IMR-90 (cell line): ENCODE measurements around the gene PPP1R12B. TPM values are rescaled to one million over a fixed set of nuclear protein-coding genes. Genes with fewer than 3 reads are reported as not detected.

Experiments
- ATAC-seq: fragments of 200-7000 bp; cut with Tn5 transposase; 2 replicates; pipeline ENCODE4 v1.9.1; 2020; ENCODE audit warnings: low read depth, mild to moderate bottlenecking, moderate library complexity
- BruUV-seq: library from RNA; stranded (reverse); fragments of 400-500 nt; replicated peaks from 2 replicates; lab custom pipeline; 2021; lab: Mats Ljungman, UMichigan
- CTCF ChIA-PET: fragments of 300-600 bp; formaldehyde crosslinking; extraction: SDS; loops from one replicate; lab custom pipeline; 2021; ENCODE audit warnings: antibody characterized with exemption; lab: Yijun Ruan, JAX
- POLR2A ChIA-PET: fragments of 300-600 bp; sonication (Branson Sonifier 250); formaldehyde crosslinking; loops from one replicate; lab custom pipeline; 2022; ENCODE audit warnings: antibody characterized with exemption; ENCODE audit not compliant: unreplicated experiment; lab: Charles Lee
- DNase-seq: peaks from one replicate; pipeline ENCODE4 v3.0.0; 2013
- H2AFZ ChIP-seq: replicated peaks from 2 replicates; pipeline ENCODE3; 2013; ENCODE audit warnings: low read length, mild to moderate bottlenecking; ENCODE audit not compliant: poor library complexity
- H2AK5ac ChIP-seq: 2 replicates; pipeline ENCODE4 v1.6.1; 2013; ENCODE audit warnings: low read depth, low read length, inconsistent platforms
- H2AK9ac ChIP-seq: replicated peaks from 2 replicates; pipeline ENCODE3; 2013; ENCODE audit warnings: mild to moderate bottlenecking, low read depth, low read length, moderate library complexity; ENCODE audit not compliant: poor library complexity
- H2BK120ac ChIP-seq: 2 replicates; pipeline ENCODE4 v1.6.1; 2013; ENCODE audit warnings: low read depth, low read length, inconsistent platforms
- H2BK15ac ChIP-seq: 3 replicates; pipeline ENCODE4 v1.6.1; 2013; ENCODE audit warnings: low read depth, low read length, inconsistent platforms
- H2BK20ac ChIP-seq: 2 replicates; pipeline ENCODE4 v1.6.1; 2013; ENCODE audit warnings: low read depth, mild to moderate bottlenecking, inconsistent platforms, low read length, moderate library complexity
- H2BK5ac ChIP-seq: 2 replicates; pipeline ENCODE4 v1.6.1; 2013; ENCODE audit warnings: mild to moderate bottlenecking, low read depth, low read length, inconsistent platforms; ENCODE audit not compliant: poor library complexity, severe bottlenecking
- H3K14ac ChIP-seq: replicated peaks from 2 replicates; pipeline ENCODE4 v1.6.1; 2013; ENCODE audit warnings: low read depth, low read length, inconsistent platforms
- H3K18ac ChIP-seq: 2 replicates; pipeline ENCODE4 v1.6.1; 2013; ENCODE audit warnings: low read depth, low read length, control low read depth
- H3K23ac ChIP-seq: 2 replicates; pipeline ENCODE4 v1.6.1; 2013; ENCODE audit warnings: low read depth, low read length, inconsistent platforms
- H3K27ac ChIP-seq: 2 replicates; pipeline ENCODE4 v1.5.1; 2013; ENCODE audit warnings: mild to moderate bottlenecking, control low read depth, low read length; ENCODE audit not compliant: insufficient read depth
- H3K27me3 ChIP-seq: 2 replicates; pipeline ENCODE4 v1.6.1; 2013; ENCODE audit warnings: low read length; ENCODE audit not compliant: control insufficient read depth, insufficient read depth
- H3K36me3 ChIP-seq: 2 replicates; pipeline ENCODE4 v1.6.1; 2013; ENCODE audit warnings: low read length, mixed read lengths; ENCODE audit not compliant: control insufficient read depth, insufficient read depth
- H3K4ac ChIP-seq: 2 replicates; pipeline ENCODE4 v1.6.1; 2013; ENCODE audit warnings: low read depth, low read length, inconsistent platforms
- H3K4me1 ChIP-seq: 2 replicates; pipeline ENCODE4 v1.6.1; 2013; ENCODE audit warnings: low read length, mixed read lengths; ENCODE audit not compliant: control insufficient read depth, insufficient read depth
- H3K4me2 ChIP-seq: 2 replicates; pipeline ENCODE4 v1.6.1; 2013; ENCODE audit warnings: low read depth, mild to moderate bottlenecking, control low read depth, low read length, moderate library complexity
- H3K4me3 ChIP-seq: 2 replicates; pipeline ENCODE4 v1.5.1; 2013; ENCODE audit warnings: low read depth, mild to moderate bottlenecking, control low read depth, low read length, moderate library complexity; ENCODE audit not compliant: insufficient read depth
- H3K56ac ChIP-seq: 2 replicates; pipeline ENCODE4 v1.6.1; 2013; ENCODE audit warnings: low read length, inconsistent platforms; ENCODE audit not compliant: insufficient read depth; ENCODE audit errors: extremely low read depth
- H3K79me1 ChIP-seq, 2 experiments: 2 replicates each; pipeline ENCODE4 v1.6.1; 2013; ENCODE audit warnings: low read length in 2 of 2, inconsistent platforms in 1 of 2, low read depth in 1 of 2
- H3K9ac ChIP-seq: 2 replicates; pipeline ENCODE4 v1.6.1; 2013; ENCODE audit warnings: low read depth, low read length, control low read depth
- H3K9me1 ChIP-seq: 2 replicates; pipeline ENCODE4 v1.6.1; 2013; ENCODE audit warnings: low read length, inconsistent platforms; ENCODE audit not compliant: insufficient read depth
- H3K9me3 ChIP-seq: 2 replicates; pipeline ENCODE4 v1.6.1; 2013; ENCODE audit warnings: low read length; ENCODE audit not compliant: control insufficient read depth, insufficient read depth
- H4K20me1 ChIP-seq: 2 replicates; pipeline ENCODE4 v1.6.1; 2013; ENCODE audit warnings: low read length, inconsistent platforms; ENCODE audit not compliant: insufficient read depth
- H4K5ac ChIP-seq: 2 replicates; pipeline ENCODE4 v1.6.1; 2013; ENCODE audit warnings: mild to moderate bottlenecking, low read depth, low read length, control low read depth
- H4K8ac ChIP-seq, 2 experiments: 2 replicates each; pipeline ENCODE4 v1.6.1; 2013; ENCODE audit warnings: low read depth in 2 of 2, low read length in 2 of 2, control low read depth in 1 of 2, inconsistent platforms in 1 of 2
- H4K91ac ChIP-seq: 2 replicates; pipeline ENCODE4 v1.6.1; 2013; ENCODE audit warnings: low read depth, low read length, inconsistent platforms; ENCODE audit not compliant: insufficient read depth
- CEBPB ChIP-seq: IDR thresholded peaks from 2 replicates; pipeline ENCODE4 v1.6.1; 2012; ENCODE audit warnings: low read depth, low read length, improper control_type of control experiment
- FOS ChIP-seq: fragments of 150-350 bp; IDR thresholded peaks from 2 replicates; pipeline ENCODE4 v1.6.1; 2016; ENCODE audit warnings: low read depth, low read length
- MAFK ChIP-seq: IDR thresholded peaks from 2 replicates; pipeline ENCODE4 v1.6.1; 2012; ENCODE audit warnings: low read depth, low read length, improper control_type of control experiment
- MAZ ChIP-seq: IDR thresholded peaks from 2 replicates; pipeline ENCODE4 v1.6.1; 2012; ENCODE audit warnings: low read depth, mild to moderate bottlenecking, low read length, improper control_type of control experiment, moderate library complexity, borderline replicate concordance
- MXI1 ChIP-seq: IDR thresholded peaks from 2 replicates; pipeline ENCODE4 v1.6.1; 2012; ENCODE audit warnings: low read depth, mild to moderate bottlenecking, low read length, moderate library complexity, borderline replicate concordance
- NFE2L2 ChIP-seq: fragments of 150-350 bp; IDR thresholded peaks from 2 replicates; pipeline ENCODE4 v1.6.1; 2016; ENCODE audit warnings: low read depth, mild to moderate bottlenecking, low read length
- RAD21 ChIP-seq: IDR thresholded peaks from 2 replicates; pipeline ENCODE4 v1.6.1; 2012; ENCODE audit warnings: low read length, improper control_type of control experiment
- RCOR1 ChIP-seq: IDR thresholded peaks from 2 replicates; pipeline ENCODE4 v1.6.1; 2012; ENCODE audit warnings: mild to moderate bottlenecking, low read length, improper control_type of control experiment; ENCODE audit not compliant: insufficient replicate concordance
- RFX5 ChIP-seq: IDR thresholded peaks from 2 replicates; pipeline ENCODE4 v1.8.0; 2012; ENCODE audit warnings: low read depth, mild to moderate bottlenecking, low read length, moderate library complexity
- SMC3 ChIP-seq: fragments of 150-350 bp; IDR thresholded peaks from 2 replicates; pipeline ENCODE4 v1.6.1; 2016; ENCODE audit warnings: low read depth, mild to moderate bottlenecking, antibody characterized with exemption, low read length, moderate library complexity
- WGBS, 2 experiments: methylation state at CpG; one replicate each; pipeline versions ENCODE4 v1.1.5 to v1.1.7; 2013; ENCODE audit warnings: missing lambda C conversion rate in 2 of 2; ENCODE audit not compliant: insufficient read length in 1 of 2; ENCODE audit errors: extremely low coverage in 2 of 2; 5-methylcytosine and 5-hydroxymethylcytosine counted together
- dilution Hi-C: fragments of 300-500 bp; cut with HindIII; formaldehyde crosslinking; loops from one replicate; pipeline ENCODE4 v1.14.3; 2018; ENCODE audit warnings: low sequenced_read_pairs; ENCODE audit not compliant: unreplicated experiment
- in situ Hi-C: fragments of 300-500 bp; cut with MboI; formaldehyde crosslinking; loops from 3 replicates; pipeline ENCODE4 v1.14.3; 2019; ENCODE audit warnings: low sequenced_read_pairs, inconsistent platforms, mixed read lengths
- intact Hi-C: fragments of 100-400 bp; cut with micrococcal nuclease; formaldehyde crosslinking; loops from 2 replicates; pipeline ENCODE4 v1.10.0; 2022
- polyA plus RNA-seq, 3 experiments: library from polyadenylated mRNA; depleted of rRNA; stranded (reverse); fragments of >200 nt; gene quantifications; 2 replicates each; pipeline ENCODE4 v1.2.3, GENCODE V29; 2012; ENCODE audit warnings: low replicate concordance in 1 of 3
- total RNA-seq: library from RNA; depleted of rRNA; stranded (reverse); fragments of >200 nt; gene quantifications from 2 replicates; pipeline ENCODE4 v1.2.3, GENCODE V29; 2012
- TF ChIP-seq, protein P1 (sequence below): fragments of 150-350 bp; IDR thresholded peaks from 2 replicates; pipeline ENCODE4 v1.6.1; 2017; ENCODE audit warnings: mild to moderate bottlenecking, antibody characterized with exemption, low read length, low read depth
- TF ChIP-seq, protein P2 (sequence below): conservative IDR thresholded peaks from 2 replicates; pipeline ENCODE4 v1.5.1; 2012; ENCODE audit warnings: mild to moderate bottlenecking, low read depth, low read length, improper control_type of control experiment

Gene PPP1R12B
- total and polyA plus RNA-seq, 2 of the 4 experiments (the other 2 are of a cell fraction) = 8.5 to 12.0 TPM

DNA sequence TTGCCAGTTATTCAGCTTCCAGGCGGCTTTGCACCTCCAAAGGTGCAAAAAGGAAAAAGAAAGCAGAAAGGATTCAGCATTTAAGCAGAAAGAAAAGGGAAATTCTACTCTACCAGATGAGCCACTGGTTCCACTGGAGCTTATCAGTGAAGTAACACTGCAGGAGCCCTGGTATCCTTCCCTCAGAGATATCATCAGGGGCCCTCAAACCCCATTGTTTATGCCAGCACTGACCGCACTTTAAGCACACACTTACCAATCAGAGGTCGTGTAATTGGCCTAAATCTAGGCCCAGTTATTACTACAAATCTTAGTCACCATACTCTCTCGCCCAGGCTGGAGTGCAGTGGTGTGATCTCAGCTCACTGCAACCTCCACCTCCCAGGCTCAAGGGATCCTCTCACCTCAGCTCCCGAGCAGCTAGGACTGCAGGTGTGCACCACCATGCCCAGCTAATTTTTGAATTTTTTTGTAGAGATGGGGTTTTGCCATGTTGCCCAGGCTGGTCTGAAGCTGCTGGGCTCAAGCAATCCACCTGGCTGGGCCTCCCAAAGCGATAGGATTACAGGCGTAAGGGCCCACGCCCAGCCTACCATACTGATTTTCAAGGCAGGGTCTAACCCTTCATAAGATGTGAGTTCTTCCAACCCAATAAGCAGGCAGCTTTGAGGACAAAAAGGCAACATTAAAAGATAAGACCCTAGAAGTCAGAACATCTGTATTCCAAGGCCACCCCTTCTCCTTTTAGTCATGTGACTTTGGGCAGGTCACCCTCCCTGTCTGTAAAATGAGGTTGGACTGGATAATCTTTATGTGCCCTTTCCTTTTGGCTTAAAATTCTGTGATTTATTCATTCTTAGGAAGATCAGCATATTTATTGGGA is 236.4 kb downstream of the PPP1R12B start:
- H3K14ac ChIP-seq = peak overlapping the region; percentile 81
- peak overlapping the region; percentile 89 for H3K18ac ChIP-seq
- peak overlapping the region; percentile 75 for H4K91ac ChIP-seq
- dilution Hi-C loops = no loop called here
- H3K9me3 ChIP-seq = no peaks in the 10 kb centered on the region
- peak; percentile 4; the same call in 1 of the 2 replicates for ATAC-seq
- peak overlapping the region; percentile 89 for H4K5ac ChIP-seq
- peaks cover 42% of the 10 kb centered on the region for H3K9me1 ChIP-seq
- H2AK9ac ChIP-seq = no peak overlapping the region
- peak overlapping the region; percentile 92 for H3K27ac ChIP-seq
- peak overlapping the region; percentile 63 to 67; a peak in 3 of 4 replicates for H4K8ac ChIP-seq
- peak overlapping the region; percentile 78; the same call in 1 of the 2 replicates for H2AK5ac ChIP-seq
- H3K79me1 ChIP-seq = peaks cover 0 to 16% of the 10 kb centered on the region in 2 experiments; a peak in 1 of 4 replicates
- H3K4me2 ChIP-seq = 0 out of 2 replicates have a peak overlapping the region, but pooled peaks have one; percentile 7
- ChIA-PET POLR2A (no interaction called here), CTCF (interaction anchor here (1.5 to 2.1 kb wide), 2 partner anchors 14 to 15 kb away, joined by 3 to 7 read pairs; no protein-coding TSS in a partner anchor)
- intact Hi-C loops = loop anchor here (5.0 kb wide), 1 partner anchor 78 kb away; no protein-coding TSS in a partner anchor
- peak overlapping the region; percentile 18; the same call in 1 of the 2 replicates for H3K9ac ChIP-seq
- no peak overlapping the region for H2AFZ ChIP-seq
- peak overlapping the region; percentile 71; the same call in 2 of the 3 replicates for H2BK15ac ChIP-seq
- H3K4me3 ChIP-seq = no peak overlapping the region
- H3K23ac ChIP-seq = peak overlapping the region; percentile 55
- H3K4ac ChIP-seq = peak overlapping the region; percentile 67
- peak overlapping the region; percentile 23; the same call in 1 of the 2 replicates for H3K56ac ChIP-seq
- no peaks in the 10 kb centered on the region for H4K20me1 ChIP-seq
- H2BK20ac ChIP-seq = peak overlapping the region; percentile 87
- H3K36me3 ChIP-seq = peaks cover 5% of the 10 kb centered on the region
- BruUV-seq = no TSS peak
- peak overlapping the region; percentile 35 for H2BK5ac ChIP-seq
- DNase-seq = peak; percentile 74
- peak overlapping the region; percentile 90 for H2BK120ac ChIP-seq
- no peaks in the 10 kb centered on the region for H3K27me3 ChIP-seq
- in situ Hi-C loops = no loop called here
- peaks cover 44% of the 10 kb centered on the region for H3K4me1 ChIP-seq
- 80% methylated on average over 1 of the region's 8 CpGs; no CpG with 5 or more reads in 1 of the 2 experiments for WGBS, 2 experiments
- TF ChIP-seq SMC3 (no peak), RAD21 (no peak), MXI1 (no peak), CEBPB (no peak), MAZ (no peak), MAFK (no peak), NFE2L2 (no peak), RFX5 (no peak), RCOR1 (no peak), FOS (no peak)
- TF ChIP-seq, protein P1, sequence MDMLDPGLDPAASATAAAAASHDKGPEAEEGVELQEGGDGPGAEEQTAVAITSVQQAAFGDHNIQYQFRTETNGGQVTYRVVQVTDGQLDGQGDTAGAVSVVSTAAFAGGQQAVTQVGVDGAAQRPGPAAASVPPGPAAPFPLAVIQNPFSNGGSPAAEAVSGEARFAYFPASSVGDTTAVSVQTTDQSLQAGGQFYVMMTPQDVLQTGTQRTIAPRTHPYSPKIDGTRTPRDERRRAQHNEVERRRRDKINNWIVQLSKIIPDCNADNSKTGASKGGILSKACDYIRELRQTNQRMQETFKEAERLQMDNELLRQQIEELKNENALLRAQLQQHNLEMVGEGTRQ = no peak
- TF ChIP-seq, protein P2, sequence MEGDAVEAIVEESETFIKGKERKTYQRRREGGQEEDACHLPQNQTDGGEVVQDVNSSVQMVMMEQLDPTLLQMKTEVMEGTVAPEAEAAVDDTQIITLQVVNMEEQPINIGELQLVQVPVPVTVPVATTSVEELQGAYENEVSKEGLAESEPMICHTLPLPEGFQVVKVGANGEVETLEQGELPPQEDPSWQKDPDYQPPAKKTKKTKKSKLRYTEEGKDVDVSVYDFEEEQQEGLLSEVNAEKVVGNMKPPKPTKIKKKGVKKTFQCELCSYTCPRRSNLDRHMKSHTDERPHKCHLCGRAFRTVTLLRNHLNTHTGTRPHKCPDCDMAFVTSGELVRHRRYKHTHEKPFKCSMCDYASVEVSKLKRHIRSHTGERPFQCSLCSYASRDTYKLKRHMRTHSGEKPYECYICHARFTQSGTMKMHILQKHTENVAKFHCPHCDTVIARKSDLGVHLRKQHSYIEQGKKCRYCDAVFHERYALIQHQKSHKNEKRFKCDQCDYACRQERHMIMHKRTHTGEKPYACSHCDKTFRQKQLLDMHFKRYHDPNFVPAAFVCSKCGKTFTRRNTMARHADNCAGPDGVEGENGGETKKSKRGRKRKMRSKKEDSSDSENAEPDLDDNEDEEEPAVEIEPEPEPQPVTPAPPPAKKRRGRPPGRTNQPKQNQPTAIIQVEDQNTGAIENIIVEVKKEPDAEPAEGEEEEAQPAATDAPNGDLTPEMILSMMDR = no peak
